Left cardiac atrium (tissue), 4 donors: ENCODE results near the gene TNFSF12. TPM values are rescaled to one million over a fixed set of nuclear protein-coding genes. Genes with fewer than 3 reads are reported as not detected.
"Not testable (repeated sequence)": the region's sequence is repeated elsewhere in the genome, so short reads cannot be mapped to it uniquely, and the experiment has no call there.

ENCODE experiments used
- ATAC-seq, 2 donors: fragments of 200-7000 bp; cut with Tn5 transposase; one replicate each; pipeline ENCODE4 v1.9.1; 2020; ENCODE audit warnings: mild to moderate bottlenecking in 2 of 2, moderate library complexity in 2 of 2
- DNase-seq: peaks from one replicate; pipeline ENCODE4 v3.0.0-alpha.2; 2020
- intact Hi-C, 2 donors: fragments of 100-400 bp; cut with DNase I; formaldehyde crosslinking; loops; one replicate each; pipeline versions ENCODE4 v1.14.1 to v1.15.1; 2022 to 2023
- total RNA-seq, 2 donors: library from RNA; stranded (reverse); fragmentation: NEBNext Ultra II Directional; extraction: Animal tissue kit (Norgen Biotek cat#: 25700); gene quantifications; one replicate each; pipeline ENCODE4 v1.2.1, GENCODE V29; 2021
- donor health status: DM: no; HTN: yes; CAD: no.
- donor health status: DM: no; HTN: yes; CAD: no; lungs with severe emphysema.
- donor health status: DM: yes; HTN: yes; CAD: no.
- donor health status: Dilated cardiomyopathy.

Gene TNFSF12
- total RNA-seq, 2 donors from 2014 or later: 31.0 to 47.6 TPM

- no peak for ATAC-seq
- DNase-seq: no peak
- intact Hi-C loops: no loop called here
Measured at GRCh38 chr17:7593296-7593695, 44.4 kb downstream of the TNFSF12 start.

- intact Hi-C loops, ATAC-seq, DNase-seq: not testable (repeated sequence)
Measured at GRCh38 chr17:7597561-7597960, 48.7 kb downstream of the TNFSF12 start.

- intact Hi-C loops: no loop called here
- DNase-seq: no peak
- peak; percentile 94 for ATAC-seq
Measured at GRCh38 chr17:7606280-7606679, 57.4 kb downstream of the TNFSF12 start.

Other genes with a start within 250 kb of the TNFSF12 start
- gene EIF5A, start 241.4 kb upstream of the TNFSF12 start, total RNA-seq: 100 to 1,000 TPM; 274 to 374 TPM
- 10 to 100 TPM; 59.3 to 63.4 TPM for gene GPS2, start 233.7 kb upstream of the TNFSF12 start, total RNA-seq
- gene NEURL4, start 219.7 kb upstream of the TNFSF12 start, total RNA-seq: 10 to 100 TPM; 24.8 to 38.8 TPM
- 10 to 100 TPM; 19.0 to 20.4 TPM for gene ACAP1, start 212.5 kb upstream of the TNFSF12 start, total RNA-seq
- 1 to 10 TPM; 5.3 to 5.9 TPM for gene KCTD11, start 196.9 kb upstream of the TNFSF12 start, total RNA-seq
- gene TMEM95, start 193.9 kb upstream of the TNFSF12 start, total RNA-seq: not detected
- 1 to 10 TPM; 1.9 to 2.1 TPM for gene TNK1, start 168.0 kb upstream of the TNFSF12 start, total RNA-seq
- 10 to 100 TPM; 22.4 to 29.0 TPM for gene PLSCR3, start 154.5 kb upstream of the TNFSF12 start, total RNA-seq
- 10 to 100 TPM; 67.3 to 69.2 TPM for gene TMEM256, start 145.0 kb upstream of the TNFSF12 start, total RNA-seq
- gene NLGN2, start 141.2 kb upstream of the TNFSF12 start, total RNA-seq: 10 to 100 TPM; 12.1 to 15.5 TPM
- not detected for gene SPEM1, start 128.7 kb upstream of the TNFSF12 start, total RNA-seq
- not detected for gene SPEM2, start 123.4 kb upstream of the TNFSF12 start, total RNA-seq
- not detected for gene SPEM3, start 120.2 kb upstream of the TNFSF12 start, total RNA-seq
- 1 to 10 TPM; 2.7 to 2.9 TPM for gene TMEM102, start 113.6 kb upstream of the TNFSF12 start, total RNA-seq
- gene FGF11, start 109.5 kb upstream of the TNFSF12 start, total RNA-seq: 10 to 100 TPM; 20.5 to 24.6 TPM
- gene CHRNB1, start 104.0 kb upstream of the TNFSF12 start, total RNA-seq: 10 to 100 TPM; 12.4 to 13.8 TPM
- gene ZBTB4, start 69.4 kb upstream of the TNFSF12 start, total RNA-seq: 10 to 100 TPM; 62.1 to 62.2 TPM
- gene SLC35G6, start 67.6 kb upstream of the TNFSF12 start, total RNA-seq: not detected
- gene POLR2A, start 64.7 kb upstream of the TNFSF12 start, total RNA-seq: 10 to 100 TPM; 42.8 to 56.9 TPM
- 10 to 100 TPM; 15.0 to 25.5 TPM for gene TNFSF13, start 9.7 kb downstream of the TNFSF12 start, total RNA-seq
- 10 to 100 TPM; 27.2 to 30.5 TPM for gene SENP3, start 12.9 kb downstream of the TNFSF12 start, total RNA-seq
- gene CD68, start 30.6 kb downstream of the TNFSF12 start, total RNA-seq: 10 to 100 TPM; 55.5 to 87.3 TPM
- gene MPDU1, start 34.8 kb downstream of the TNFSF12 start, total RNA-seq: 10 to 100 TPM; 30.5 to 35.0 TPM
- 1 to 10 TPM; 3.0 to 4.7 TPM for gene SOX15, start 41.0 kb downstream of the TNFSF12 start, total RNA-seq
- 10 to 100 TPM; 68.3 to 68.7 TPM for gene FXR2, start 65.8 kb downstream of the TNFSF12 start, total RNA-seq
- 10 to 100 TPM; 84.1 to 86.4 TPM for gene SAT2, start 78.8 kb downstream of the TNFSF12 start, total RNA-seq
- gene SHBG, start 81.1 kb downstream of the TNFSF12 start, total RNA-seq: under 1 TPM; 0.55 to 0.85 TPM
- 1 to 10 TPM; 1.8 to 3.7 TPM for gene ATP1B2, start 101.9 kb downstream of the TNFSF12 start, total RNA-seq
- gene TP53, start 138.4 kb downstream of the TNFSF12 start, total RNA-seq: 10 to 100 TPM; 18.5 to 23.7 TPM
- gene WRAP53, start 139.4 kb downstream of the TNFSF12 start, total RNA-seq: 1 to 10 TPM; 3.7 to 6.0 TPM
- gene EFNB3, start 156.1 kb downstream of the TNFSF12 start, total RNA-seq: 1 to 10 TPM; 1.1 to 1.4 TPM
- gene DNAH2, start 168.7 kb downstream of the TNFSF12 start, total RNA-seq: under 1 TPM; 0.05 to 0.24 TPM